Pancreas (tissue), 10 donors: ENCODE data around the gene MAX. TPM values are rescaled to one million over a fixed set of nuclear protein-coding genes. Genes with fewer than 3 reads are reported as not detected.

Experiments
- ATAC-seq, 4 donors: fragments of 200-7000 bp; cut with Tn5 transposase; one replicate each; pipeline versions ENCODE4 v1.8.0 to v1.9.1; 2020; ENCODE audit warnings: mild to moderate bottlenecking in 4 of 4, moderate library complexity in 4 of 4
- DNase-seq, 6 donors: peaks; one replicate each; pipeline ENCODE4 v3.0.0-alpha.2; 2020
- FAIRE-seq: peaks from 2 replicates; lab custom pipeline; 2012; peaks lifted over from hg19 to GRCh38; lab: Jason Lieb, UNC
- H3K27ac ChIP-seq, 4 donors: fragments of 200-600 bp; sonication (generic); 1 replicate in 3 of 4; 2 replicates in 1 of 4; pipeline versions ENCODE4 v1.5.0 to v1.8.0; 2020
- H3K27me3 ChIP-seq, 4 donors: fragments of 200-600 bp; one replicate each; pipeline ENCODE4 v1.8.0; 2021
- H3K36me3 ChIP-seq, 3 donors: fragments of 200-600 bp; sonication (generic) in 1 of 3; one replicate each; pipeline versions ENCODE4 v1.5.0 to v1.8.0; 2020 to 2021
- H3K4me1 ChIP-seq, 3 donors: fragments of 200-600 bp; one replicate each; pipeline ENCODE4 v1.8.0; 2021
- H3K4me3 ChIP-seq, 4 donors: fragments of 200-600 bp; sonication (generic) in 2 of 4; one replicate each; pipeline versions ENCODE4 v1.5.0 to v1.8.0; 2020 to 2021
- H3K9me3 ChIP-seq, 4 donors: fragments of 200-600 bp; one replicate each; pipeline ENCODE4 v1.8.0; 2021
- WGBS, 2 donors: extraction: QIAGEN DNeasy Blood & Tissue Kit; methylation state at CpG; one replicate each; pipeline ENCODE4 v1.1.7; 2013; 5-methylcytosine and 5-hydroxymethylcytosine counted together
- intact Hi-C, 3 donors: fragments of 100-400 bp; cut with DNase I; formaldehyde crosslinking; loops; one replicate each; pipeline versions ENCODE4 v1.11.1 to v1.14.2; 2022
- polyA plus RNA-seq, 2 donors: library from polyadenylated mRNA; stranded (reverse); fragments of 200-250 nt; gene quantifications; one replicate each; pipeline ENCODE4 v1.2.3, GENCODE V29; 2013
- total RNA-seq, 6 donors: library from RNA; stranded (reverse); fragmentation: NEBNext Ultra II Directional in 4 of 6; extraction: Animal tissue kit (Norgen Biotek cat#: 25700) in 4 of 6; gene quantifications; one replicate each; pipeline versions ENCODE4 v1.2.1 to v1.2.4, GENCODE V29; 2021 to 2023
- TF ChIP-seq, protein P1 (sequence below), 4 donors: fragments of 200-600 bp; sonication (generic) in 3 of 4; IDR thresholded peaks; one replicate each; pipeline versions ENCODE4 v1.5.0 to v1.8.0; 2021; ENCODE audit warnings: antibody characterized with exemption in 4 of 4
- donor health status: healthy with polysubstance abuse.
- donor health status: DM: no; HTN: no; CAD: no; lungs with moderate emphysema.
- donor health status: DM: no; HTN: no; CAD: no.
- donor health status: control.
- donor health status: control.
- donor health status: Bipolar disorder and iron deficiency.
- donor health status: DM: yes; HTN: yes; CAD: no.
- donor health status: DM: no; HTN: no; CAD: no.
- donor health status: DM: no; HTN: no; CAD: no.
- donor health status: DM: yes; HTN: yes; CAD: no.

MAX gene
- total and polyA plus RNA-seq, 8 donors = 19.7 to 48.9 (median 34.5) TPM

DNA sequence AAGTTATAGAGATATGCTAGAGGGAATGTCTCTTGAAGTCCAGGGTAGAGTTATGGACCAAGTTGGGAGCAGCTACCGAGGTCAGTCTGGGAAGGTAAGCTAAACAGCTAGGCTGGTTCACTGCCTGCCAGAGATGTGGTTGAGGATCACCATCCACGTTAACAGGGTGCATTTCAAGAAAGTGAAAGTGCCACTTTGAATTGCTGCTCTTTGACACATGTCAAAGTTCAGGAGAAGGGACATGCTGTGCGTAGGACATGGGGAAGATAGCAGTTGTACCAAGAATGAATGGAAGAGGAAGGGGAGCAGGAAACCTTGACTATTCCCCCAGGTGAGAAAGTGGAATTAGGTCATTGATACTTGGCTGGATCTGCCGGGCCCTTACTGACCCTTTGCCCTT, 49.5 kb downstream of the MAX start:
- no peak for ATAC-seq
- H3K4me1 ChIP-seq = no peaks in the 10 kb centered on the region
- H3K27ac ChIP-seq = no peak overlapping the region
- DNase-seq = no peak
- H3K36me3 ChIP-seq = no peaks in the 10 kb centered on the region
- intact Hi-C loops = no loop called here
- 80 to 83% methylated on average over 4 of the region's 4 CpGs for WGBS, 2 donors
- H3K4me3 ChIP-seq = no peak overlapping the region
- FAIRE-seq = no peak
- TF ChIP-seq, protein P1, sequence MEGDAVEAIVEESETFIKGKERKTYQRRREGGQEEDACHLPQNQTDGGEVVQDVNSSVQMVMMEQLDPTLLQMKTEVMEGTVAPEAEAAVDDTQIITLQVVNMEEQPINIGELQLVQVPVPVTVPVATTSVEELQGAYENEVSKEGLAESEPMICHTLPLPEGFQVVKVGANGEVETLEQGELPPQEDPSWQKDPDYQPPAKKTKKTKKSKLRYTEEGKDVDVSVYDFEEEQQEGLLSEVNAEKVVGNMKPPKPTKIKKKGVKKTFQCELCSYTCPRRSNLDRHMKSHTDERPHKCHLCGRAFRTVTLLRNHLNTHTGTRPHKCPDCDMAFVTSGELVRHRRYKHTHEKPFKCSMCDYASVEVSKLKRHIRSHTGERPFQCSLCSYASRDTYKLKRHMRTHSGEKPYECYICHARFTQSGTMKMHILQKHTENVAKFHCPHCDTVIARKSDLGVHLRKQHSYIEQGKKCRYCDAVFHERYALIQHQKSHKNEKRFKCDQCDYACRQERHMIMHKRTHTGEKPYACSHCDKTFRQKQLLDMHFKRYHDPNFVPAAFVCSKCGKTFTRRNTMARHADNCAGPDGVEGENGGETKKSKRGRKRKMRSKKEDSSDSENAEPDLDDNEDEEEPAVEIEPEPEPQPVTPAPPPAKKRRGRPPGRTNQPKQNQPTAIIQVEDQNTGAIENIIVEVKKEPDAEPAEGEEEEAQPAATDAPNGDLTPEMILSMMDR (IDR thresholded peaks at IDR 0.05) = no peak
- H3K27me3 ChIP-seq = no peaks in the 10 kb centered on the region
- H3K9me3 ChIP-seq = no peaks in the 10 kb centered on the region

- FAIRE-seq (no peak), DNase-seq (no peak), ATAC-seq (peak in 1 of 4 donors; percentile 48)
- Histone ChIP-seq H3K4me3 (no peak overlapping the region), H3K4me1 (peaks cover 0 to 3% (median 0%) of the 10 kb centered on the region in 3 donors), H3K36me3 (peaks cover 0 to 16% (median 0%) of the 10 kb centered on the region in 3 donors), H3K9me3 (no peaks in the 10 kb centered on the region), H3K27me3 (no peaks in the 10 kb centered on the region), H3K27ac (no peak overlapping the region)
- intact Hi-C loops = no loop called here
- TF ChIP-seq, protein P1 (IDR thresholded peaks at IDR 0.05) = no peak
- 95 to 97% methylated on average over 4 of the region's 4 CpGs for WGBS, 2 donors
Measured at GRCh38 chr14:65045709-65046108, 56.6 kb downstream of the MAX start.

- TF ChIP-seq, protein P1 (IDR thresholded peaks at IDR 0.05) = no peak
- Histone ChIP-seq H3K27me3 (no peaks in the 10 kb centered on the region), H3K4me1 (peaks cover 0 to 3% (median 0%) of the 10 kb centered on the region in 3 donors), H3K4me3 (no peak overlapping the region), H3K9me3 (no peaks in the 10 kb centered on the region), H3K36me3 (peaks cover 0 to 17% (median 0%) of the 10 kb centered on the region in 3 donors), H3K27ac (no peak overlapping the region)
- FAIRE-seq = no peak
- no peak for DNase-seq
- no peak for ATAC-seq
- intact Hi-C loops = no loop called here
- WGBS, 2 donors = 94 to 96% methylated on average over 5 of the region's 5 CpGs
Measured at GRCh38 chr14:65045006-65045405, 57.3 kb downstream of the MAX start.

DNA sequence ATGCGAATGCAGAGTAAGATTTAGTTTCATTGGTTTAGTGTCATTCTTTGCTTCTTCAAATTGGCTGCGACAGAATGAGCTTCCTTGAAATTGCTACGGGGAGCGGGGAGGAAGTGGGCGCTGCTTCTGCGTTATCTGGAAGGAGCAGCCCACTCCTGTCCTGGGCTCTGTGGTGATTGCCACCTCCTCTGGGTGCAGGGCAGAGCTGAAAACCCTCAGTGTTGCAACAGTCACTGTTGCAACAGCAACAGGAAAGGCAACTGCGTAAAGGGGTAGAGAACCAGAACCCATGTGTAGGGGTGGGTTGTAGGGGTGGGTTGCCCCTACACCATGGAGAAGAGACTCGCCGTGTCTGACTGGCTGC, 57.7 kb downstream of the MAX start:
- WGBS, 2 donors = 92% methylated on average over 9 of the region's 9 CpGs
- Histone ChIP-seq H3K27me3 (no peaks in the 10 kb centered on the region), H3K27ac (peak overlapping the region in 1 of 4 donors; percentile 23), H3K9me3 (no peaks in the 10 kb centered on the region), H3K36me3 (peaks cover 0 to 17% (median 0%) of the 10 kb centered on the region in 3 donors), H3K4me1 (peaks cover 0 to 3% (median 0%) of the 10 kb centered on the region in 3 donors), H3K4me3 (no peak overlapping the region)
- TF ChIP-seq, protein P1 (IDR thresholded peaks at IDR 0.05) = no peak
- peak in 2 of 4 donors; percentile 43 to 67 for ATAC-seq
- DNase-seq = peak in 1 of 6 donors; percentile 39
- intact Hi-C loops = no loop called here
- no peak for FAIRE-seq

- TF ChIP-seq, protein P1 (IDR thresholded peaks at IDR 0.05) = no peak
- FAIRE-seq = no peak
- Histone ChIP-seq H3K4me3 (no peak overlapping the region), H3K36me3 (peaks cover 0 to 17% (median 0%) of the 10 kb centered on the region in 3 donors), H3K9me3 (no peaks in the 10 kb centered on the region), H3K27me3 (no peaks in the 10 kb centered on the region), H3K4me1 (peaks cover 0 to 3% (median 0%) of the 10 kb centered on the region in 3 donors), H3K27ac (peak overlapping the region in 1 of 4 donors; percentile 23)
- no peak for ATAC-seq
- DNase-seq = no peak
- intact Hi-C loops = no loop called here
- 89 to 90% methylated on average over 12 of the region's 12 CpGs for WGBS, 2 donors
Measured at GRCh38 chr14:65043893-65044595, 58.3 kb downstream of the MAX start.
